Subcutaneous adipose tissue (tissue), 4 donors: Measurements from ENCODE around the gene DCDC1. TPM values are rescaled to one million over a fixed set of nuclear protein-coding genes. Genes with fewer than 3 reads are reported as not detected.

Experiments used
- total RNA-seq, 4 donors: library from RNA; depleted of rRNA; stranded (reverse); fragments of >200 nt; gene quantifications; one replicate each; pipeline ENCODE4 v1.1.0, GENCODE V29; 2016
- TF ChIP-seq, protein P1 (sequence below): fragments of 450-650 bp; IDR thresholded peaks from one replicate; pipeline ENCODE4 v1.5.1; 2016; ENCODE audit warnings: low read depth, mild to moderate bottlenecking, control low read depth, antibody characterized with exemption, moderate library complexity

DCDC1 gene
- total RNA-seq, 4 donors from 2014 or later, result 0.17 to 0.22 TPM; not detected in 2

GRCh38 chr11:30911247-30911646 lies 458.3 kb downstream of the DCDC1 start:
- TF ChIP-seq, protein P1, sequence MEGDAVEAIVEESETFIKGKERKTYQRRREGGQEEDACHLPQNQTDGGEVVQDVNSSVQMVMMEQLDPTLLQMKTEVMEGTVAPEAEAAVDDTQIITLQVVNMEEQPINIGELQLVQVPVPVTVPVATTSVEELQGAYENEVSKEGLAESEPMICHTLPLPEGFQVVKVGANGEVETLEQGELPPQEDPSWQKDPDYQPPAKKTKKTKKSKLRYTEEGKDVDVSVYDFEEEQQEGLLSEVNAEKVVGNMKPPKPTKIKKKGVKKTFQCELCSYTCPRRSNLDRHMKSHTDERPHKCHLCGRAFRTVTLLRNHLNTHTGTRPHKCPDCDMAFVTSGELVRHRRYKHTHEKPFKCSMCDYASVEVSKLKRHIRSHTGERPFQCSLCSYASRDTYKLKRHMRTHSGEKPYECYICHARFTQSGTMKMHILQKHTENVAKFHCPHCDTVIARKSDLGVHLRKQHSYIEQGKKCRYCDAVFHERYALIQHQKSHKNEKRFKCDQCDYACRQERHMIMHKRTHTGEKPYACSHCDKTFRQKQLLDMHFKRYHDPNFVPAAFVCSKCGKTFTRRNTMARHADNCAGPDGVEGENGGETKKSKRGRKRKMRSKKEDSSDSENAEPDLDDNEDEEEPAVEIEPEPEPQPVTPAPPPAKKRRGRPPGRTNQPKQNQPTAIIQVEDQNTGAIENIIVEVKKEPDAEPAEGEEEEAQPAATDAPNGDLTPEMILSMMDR, result no peak

- TF ChIP-seq, protein P1, result no peak
These were observed 460.7 kb downstream of the DCDC1 start for GRCh38 chr11:30908857-30909256.

- TF ChIP-seq, protein P1, result no peak
These were observed 461.3 kb downstream of the DCDC1 start for GRCh38 chr11:30908272-30908671.

DNA sequence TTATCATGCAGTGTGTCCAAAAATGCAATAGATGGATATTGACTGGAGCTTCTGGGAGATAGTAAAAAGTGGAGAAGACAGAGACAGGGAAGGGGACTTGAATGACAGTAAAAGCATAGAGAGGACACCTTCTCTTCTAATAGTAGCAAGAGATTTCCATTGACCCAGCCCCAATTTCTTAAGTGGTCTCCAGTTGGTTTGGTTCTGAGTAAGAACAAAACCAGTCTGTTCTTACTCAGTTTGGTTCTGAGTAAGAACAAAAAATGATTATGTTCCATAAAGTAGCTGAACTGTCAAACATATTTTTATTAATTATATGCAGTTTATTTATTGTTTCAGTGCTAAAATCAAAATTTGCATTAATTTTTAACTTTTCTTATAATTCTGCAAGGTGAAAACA lies 466.6 kb downstream of the DCDC1 start:
- TF ChIP-seq, protein P1, result no peak

DNA sequence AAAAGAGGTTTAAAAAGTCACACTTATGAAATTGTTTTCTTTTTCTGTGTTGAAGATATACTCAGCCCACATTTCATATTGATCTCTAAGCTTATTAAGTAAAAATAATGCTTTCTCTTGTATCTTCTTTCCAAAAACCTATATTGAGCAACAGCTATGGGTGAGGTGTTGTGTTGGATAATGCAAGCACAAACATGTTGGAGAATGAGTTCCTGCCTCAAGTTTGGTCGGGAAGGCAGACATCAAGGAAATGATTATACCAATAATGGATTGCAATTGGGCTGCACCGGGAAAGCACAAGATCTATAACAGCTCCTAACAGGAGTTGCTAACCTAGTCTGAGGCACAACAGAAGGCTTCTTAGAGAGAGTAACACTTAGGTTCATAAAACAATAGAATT lies 474.5 kb downstream of the DCDC1 start:
- TF ChIP-seq, protein P1, result no peak

GRCh38 chr11:30893318-30893717 lies 476.2 kb downstream of the DCDC1 start:
- TF ChIP-seq, protein P1, result no peak

GRCh38 chr11:30889143-30889794 lies 480.3 kb downstream of the DCDC1 start:
- TF ChIP-seq, protein P1, result no peak
